GM23338 (cell line): Measurements from ENCODE around the gene RBM34. TPM values are rescaled to one million over a fixed set of nuclear protein-coding genes. Genes with fewer than 3 reads are reported as not detected.
A peak's percentile ranks its signal among the peaks of the same experiment; 100 is the strongest.

ENCODE experiments used
- ATAC-seq: fragments of 200-7000 bp; cut with Tn5 transposase; 3 replicates; pipeline ENCODE4 v1.9.1; 2020
- DNase-seq: peaks from one replicate; pipeline ENCODE4 v3.0.0-alpha.2; 2015; ENCODE audit warnings: low spot score
- H2AFZ ChIP-seq: fragments of 200-600 bp; sonication (generic); 2 replicates; pipeline ENCODE4 v1.8.0; 2016; ENCODE audit warnings: antibody characterized with exemption, mild to moderate bottlenecking, moderate library complexity
- H3F3A ChIP-seq: fragments of 200-600 bp; sonication (generic); replicated peaks from 2 replicates; pipeline ENCODE4 v1.8.0; 2017; ENCODE audit warnings: antibody characterized with exemption, mixed run types, low read depth
- H3K27ac ChIP-seq: fragments of 200-600 bp; sonication (generic); 2 replicates; pipeline ENCODE4 v1.6.1; 2016; ENCODE audit warnings: low read depth
- H3K27me3 ChIP-seq: fragments of 200-600 bp; sonication (generic); 2 replicates; pipeline ENCODE4 v1.8.0; 2016; ENCODE audit warnings: mild to moderate bottlenecking, mixed run types, moderate library complexity; ENCODE audit not compliant: insufficient read depth
- H3K36me3 ChIP-seq: fragments of 200-600 bp; sonication (generic); 2 replicates; pipeline ENCODE4 v1.8.0; 2016; ENCODE audit warnings: mild to moderate bottlenecking; ENCODE audit not compliant: insufficient read depth
- H3K4me1 ChIP-seq: fragments of 200-600 bp; sonication (generic); 2 replicates; pipeline ENCODE4 v1.8.0; 2016; ENCODE audit warnings: mild to moderate bottlenecking, moderate library complexity; ENCODE audit not compliant: insufficient read depth
- H3K4me2 ChIP-seq: fragments of 200-600 bp; sonication (generic); 2 replicates; pipeline ENCODE4 v1.7.1; 2017; ENCODE audit warnings: mixed run types
- H3K4me3 ChIP-seq: fragments of 200-600 bp; sonication (generic); 2 replicates; pipeline ENCODE4 v1.6.1; 2016; ENCODE audit warnings: mixed run types
- H3K79me2 ChIP-seq: fragments of 200-600 bp; sonication (generic); replicated peaks from 2 replicates; pipeline ENCODE4 v1.8.0; 2017; ENCODE audit warnings: mild to moderate bottlenecking; ENCODE audit not compliant: insufficient read depth
- H3K9me2 ChIP-seq: fragments of 200-600 bp; sonication (generic); 2 replicates; pipeline ENCODE4 v1.8.0; 2017; ENCODE audit not compliant: insufficient read depth
- H4K20me1 ChIP-seq: fragments of 200-600 bp; sonication (generic); replicated peaks from 2 replicates; pipeline ENCODE4 v1.8.0; 2017; ENCODE audit warnings: mild to moderate bottlenecking; ENCODE audit not compliant: insufficient read depth
- H3K27ac Mint-ChIP-seq: 2 replicates; pipeline ENCODE4 v1.8.0; 2020; ENCODE audit warnings: inconsistent platforms, mild to moderate bottlenecking, moderate library complexity, mixed read lengths
- H3K27me3 Mint-ChIP-seq: 3 replicates; pipeline ENCODE4 v1.8.0; 2022; ENCODE audit warnings: low read depth, mild to moderate bottlenecking, moderate library complexity, mixed read lengths, inconsistent platforms; ENCODE audit not compliant: insufficient read depth, poor library complexity
- H3K36me3 Mint-ChIP-seq: 3 replicates; pipeline ENCODE4 v1.8.0; 2021; ENCODE audit warnings: low read depth, mild to moderate bottlenecking, inconsistent platforms, moderate library complexity, mixed read lengths
- H3K4me1 Mint-ChIP-seq: 3 replicates; pipeline ENCODE4 v1.8.0; 2020; ENCODE audit warnings: mild to moderate bottlenecking, inconsistent platforms, mixed read lengths
- H3K4me3 Mint-ChIP-seq: 3 replicates; pipeline ENCODE4 v1.8.0; 2021; ENCODE audit warnings: moderate library complexity, mild to moderate bottlenecking, inconsistent platforms, mixed read lengths
- H3K9me3 Mint-ChIP-seq: 3 replicates; pipeline ENCODE4 v1.8.0; 2020; ENCODE audit warnings: moderate library complexity, mild to moderate bottlenecking, inconsistent platforms, mixed read lengths
- EZH2 ChIP-seq: fragments of 200-600 bp; sonication (generic); IDR thresholded peaks from one replicate; pipeline ENCODE4 v1.8.0; 2017; ENCODE audit warnings: antibody characterized with exemption, mild to moderate bottlenecking, low read depth; ENCODE audit not compliant: unreplicated experiment
- EZH2phosphoT487 ChIP-seq: fragments of 200-600 bp; sonication (generic); IDR thresholded peaks from one replicate; pipeline ENCODE4 v1.8.1; 2018; ENCODE audit warnings: antibody characterized with exemption; ENCODE audit not compliant: unreplicated experiment
- JUNB ChIP-seq: IDR thresholded peaks from one replicate; pipeline ENCODE4 v1.6.1; 2016; ENCODE audit warnings: antibody characterized with exemption; ENCODE audit not compliant: unreplicated experiment
- POLR2AphosphoS5 ChIP-seq: IDR thresholded peaks from 2 replicates; pipeline ENCODE4 v1.6.1; 2016; ENCODE audit warnings: antibody characterized with exemption, low read depth
- STAT1 ChIP-seq: IDR thresholded peaks from one replicate; pipeline ENCODE4 v1.6.1; 2016; ENCODE audit warnings: antibody characterized with exemption; ENCODE audit not compliant: unreplicated experiment
- polyA plus RNA-seq: library from polyadenylated mRNA; unstranded; fragments of >200 nt; fragmentation: Nextera tagmentation; extraction: Ambion mirVana; gene quantifications from 2 replicates; pipeline ENCODE4 v1.2.1, GENCODE V29; 2016
- total RNA-seq: library from RNA; depleted of rRNA; stranded (reverse); fragments of >200 nt; shearing (Covaris generic); gene quantifications from 2 replicates; pipeline ENCODE4 v1.2.3, GENCODE V29; 2014
- TF ChIP-seq, protein P1 (sequence below): IDR thresholded peaks from one replicate; pipeline ENCODE4 v1.6.1; 2018; ENCODE audit warnings: antibody characterized with exemption; ENCODE audit not compliant: unreplicated experiment
- TF ChIP-seq, protein P2 (sequence below), 2 experiments: fragments of 200-600 bp in 1 of 2; sonication (generic) in 1 of 2; conservative IDR thresholded peaks; 2 replicates each; pipeline versions ENCODE4 v1.5.1 to v1.6.1; 2016 to 2017; ENCODE audit warnings: antibody characterized with exemption in 2 of 2, low read depth in 2 of 2, mild to moderate bottlenecking in 2 of 2, moderate library complexity in 1 of 2
- TF ChIP-seq, protein P3 (sequence below): fragments of 250-450 bp; sonication (Bioruptor Pico); IDR thresholded peaks from 2 replicates; pipeline ENCODE4 v1.5.0; 2020; ENCODE audit warnings: mild to moderate bottlenecking, moderate library complexity

The RBM34 gene
- total and polyA plus RNA-seq, 2 experiments from 2014 or later, result 51.8 to 177 TPM

DNA sequence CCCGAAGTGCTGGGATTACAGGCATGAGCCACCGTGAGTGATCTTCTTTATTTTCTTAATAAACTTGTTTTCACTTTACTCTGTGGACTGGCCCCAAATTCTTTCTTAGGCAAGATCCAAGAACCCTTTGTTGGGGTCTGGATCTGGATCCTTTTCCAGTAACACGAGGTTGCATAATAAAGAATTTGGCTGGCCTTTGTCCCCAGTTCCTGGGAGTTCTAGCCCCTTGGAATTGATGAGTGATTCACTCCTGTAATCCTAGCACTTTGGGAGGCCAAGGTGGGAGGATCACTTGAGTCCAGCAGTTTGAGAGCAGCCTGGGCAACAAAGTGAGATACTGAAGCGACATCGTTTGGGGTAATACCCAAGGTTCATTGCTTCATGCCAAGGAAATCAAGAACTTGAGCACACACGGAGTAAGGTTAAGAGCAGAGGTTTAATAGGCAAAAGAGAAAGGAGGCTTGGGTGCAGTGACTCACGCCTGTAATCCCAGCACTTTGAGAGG, 30.2 kb downstream of the RBM34 start:
- peak overlapping the region; percentile 61; the same call in 1 of the 2 replicates for H3K27ac ChIP-seq
- H3K27me3 Mint-ChIP-seq, result peaks cover 15% of the 10 kb centered on the region
- H3K79me2 ChIP-seq, result peaks cover 28% of the 10 kb centered on the region
- H3K27ac Mint-ChIP-seq, result no peak overlapping the region
- H3K4me3 ChIP-seq, result no peak overlapping the region
- DNase-seq (no peak), ATAC-seq (no peak)
- TF ChIP-seq STAT1 (no peak), JUNB (no peak), POLR2AphosphoS5 (no peak), EZH2phosphoT487 (no peak)
- TF ChIP-seq, protein P1, sequence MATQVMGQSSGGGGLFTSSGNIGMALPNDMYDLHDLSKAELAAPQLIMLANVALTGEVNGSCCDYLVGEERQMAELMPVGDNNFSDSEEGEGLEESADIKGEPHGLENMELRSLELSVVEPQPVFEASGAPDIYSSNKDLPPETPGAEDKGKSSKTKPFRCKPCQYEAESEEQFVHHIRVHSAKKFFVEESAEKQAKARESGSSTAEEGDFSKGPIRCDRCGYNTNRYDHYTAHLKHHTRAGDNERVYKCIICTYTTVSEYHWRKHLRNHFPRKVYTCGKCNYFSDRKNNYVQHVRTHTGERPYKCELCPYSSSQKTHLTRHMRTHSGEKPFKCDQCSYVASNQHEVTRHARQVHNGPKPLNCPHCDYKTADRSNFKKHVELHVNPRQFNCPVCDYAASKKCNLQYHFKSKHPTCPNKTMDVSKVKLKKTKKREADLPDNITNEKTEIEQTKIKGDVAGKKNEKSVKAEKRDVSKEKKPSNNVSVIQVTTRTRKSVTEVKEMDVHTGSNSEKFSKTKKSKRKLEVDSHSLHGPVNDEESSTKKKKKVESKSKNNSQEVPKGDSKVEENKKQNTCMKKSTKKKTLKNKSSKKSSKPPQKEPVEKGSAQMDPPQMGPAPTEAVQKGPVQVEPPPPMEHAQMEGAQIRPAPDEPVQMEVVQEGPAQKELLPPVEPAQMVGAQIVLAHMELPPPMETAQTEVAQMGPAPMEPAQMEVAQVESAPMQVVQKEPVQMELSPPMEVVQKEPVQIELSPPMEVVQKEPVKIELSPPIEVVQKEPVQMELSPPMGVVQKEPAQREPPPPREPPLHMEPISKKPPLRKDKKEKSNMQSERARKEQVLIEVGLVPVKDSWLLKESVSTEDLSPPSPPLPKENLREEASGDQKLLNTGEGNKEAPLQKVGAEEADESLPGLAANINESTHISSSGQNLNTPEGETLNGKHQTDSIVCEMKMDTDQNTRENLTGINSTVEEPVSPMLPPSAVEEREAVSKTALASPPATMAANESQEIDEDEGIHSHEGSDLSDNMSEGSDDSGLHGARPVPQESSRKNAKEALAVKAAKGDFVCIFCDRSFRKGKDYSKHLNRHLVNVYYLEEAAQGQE, result no peak
- TF ChIP-seq, protein P2, sequence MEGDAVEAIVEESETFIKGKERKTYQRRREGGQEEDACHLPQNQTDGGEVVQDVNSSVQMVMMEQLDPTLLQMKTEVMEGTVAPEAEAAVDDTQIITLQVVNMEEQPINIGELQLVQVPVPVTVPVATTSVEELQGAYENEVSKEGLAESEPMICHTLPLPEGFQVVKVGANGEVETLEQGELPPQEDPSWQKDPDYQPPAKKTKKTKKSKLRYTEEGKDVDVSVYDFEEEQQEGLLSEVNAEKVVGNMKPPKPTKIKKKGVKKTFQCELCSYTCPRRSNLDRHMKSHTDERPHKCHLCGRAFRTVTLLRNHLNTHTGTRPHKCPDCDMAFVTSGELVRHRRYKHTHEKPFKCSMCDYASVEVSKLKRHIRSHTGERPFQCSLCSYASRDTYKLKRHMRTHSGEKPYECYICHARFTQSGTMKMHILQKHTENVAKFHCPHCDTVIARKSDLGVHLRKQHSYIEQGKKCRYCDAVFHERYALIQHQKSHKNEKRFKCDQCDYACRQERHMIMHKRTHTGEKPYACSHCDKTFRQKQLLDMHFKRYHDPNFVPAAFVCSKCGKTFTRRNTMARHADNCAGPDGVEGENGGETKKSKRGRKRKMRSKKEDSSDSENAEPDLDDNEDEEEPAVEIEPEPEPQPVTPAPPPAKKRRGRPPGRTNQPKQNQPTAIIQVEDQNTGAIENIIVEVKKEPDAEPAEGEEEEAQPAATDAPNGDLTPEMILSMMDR (conservative IDR thresholded peaks at IDR 0.05; ENCODE audit: low read depth in 2 of 2), result no peak
- no peaks in the 10 kb centered on the region for H3K9me2 ChIP-seq
- H3K4me3 Mint-ChIP-seq, result no peak overlapping the region
- H3K36me3 ChIP-seq, result peaks cover 21% of the 10 kb centered on the region
- H3K4me1 ChIP-seq, result peaks cover 17% of the 10 kb centered on the region
- peaks cover 18% of the 10 kb centered on the region for H4K20me1 ChIP-seq
- no peaks in the 10 kb centered on the region; the same call in 2 of the 3 replicates for H3K9me3 Mint-ChIP-seq
- H3F3A ChIP-seq, result 0 out of 2 replicates have a peak, but pooled peaks cover 6% of the 10 kb centered on the region
- peaks cover 15% of the 10 kb centered on the region; the same call in 2 of the 3 replicates for H3K4me1 Mint-ChIP-seq
- no peaks in the 10 kb centered on the region for H3K27me3 ChIP-seq
- no peak overlapping the region for H3K4me2 ChIP-seq
- peaks cover 69% of the 10 kb centered on the region for H3K36me3 Mint-ChIP-seq
- no peak overlapping the region for H2AFZ ChIP-seq

DNA sequence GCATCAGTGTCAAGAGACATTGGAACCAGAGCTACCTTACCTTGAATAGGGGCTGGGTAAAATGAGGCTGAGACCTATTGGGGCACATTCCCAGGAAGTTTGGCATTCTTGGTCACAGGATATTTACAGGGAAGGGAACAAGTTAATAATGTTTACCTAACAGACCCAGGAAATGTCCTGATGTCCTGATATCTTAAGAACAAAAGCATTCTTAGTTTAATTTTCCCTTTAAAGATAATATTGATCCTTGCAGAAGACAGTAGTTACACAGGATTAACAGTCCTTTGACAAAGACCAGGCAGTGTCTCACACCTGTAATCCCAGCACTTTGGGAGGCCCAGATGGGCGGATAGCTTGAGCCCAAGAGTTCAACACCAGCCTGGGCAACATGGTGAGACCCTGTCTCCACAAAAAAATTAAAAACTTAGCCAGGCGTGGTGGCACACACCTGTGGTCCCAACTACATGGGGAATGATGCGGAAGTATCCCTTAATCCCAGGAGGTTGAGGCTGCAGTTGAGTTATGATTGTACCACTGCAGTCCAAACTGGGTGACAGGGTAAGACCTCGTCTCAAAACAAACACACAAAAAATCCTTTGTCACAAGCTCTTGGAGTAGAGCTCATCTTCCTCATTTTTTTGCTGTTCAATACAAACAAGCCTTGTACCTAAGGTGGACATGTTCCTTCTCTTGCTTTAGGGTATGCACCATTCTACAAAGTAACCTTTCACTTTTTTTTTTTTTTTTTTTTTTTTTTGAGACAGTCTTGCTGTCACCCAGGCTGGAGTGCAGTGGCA, 31.1 kb downstream of the RBM34 start:
- H3K4me1 Mint-ChIP-seq, result peaks cover 15% of the 10 kb centered on the region; the same call in 2 of the 3 replicates
- H3K4me3 ChIP-seq, result no peak overlapping the region
- H3K27ac ChIP-seq, result peak overlapping the region; percentile 95; the same call in 1 of the 2 replicates
- 0 out of 2 replicates have a peak, but pooled peaks cover 6% of the 10 kb centered on the region for H3F3A ChIP-seq
- peak overlapping the region; percentile 81 for H3K27ac Mint-ChIP-seq
- peaks cover 37% of the 10 kb centered on the region for H3K79me2 ChIP-seq
- no peaks in the 10 kb centered on the region for H3K27me3 ChIP-seq
- DNase-seq (peak; percentile 72), ATAC-seq (no peak; the same call in 1 of the 3 replicates)
- H3K4me2 ChIP-seq, result no peak overlapping the region
- H2AFZ ChIP-seq, result no peak overlapping the region
- H3K9me2 ChIP-seq, result no peaks in the 10 kb centered on the region
- H3K36me3 ChIP-seq, result peaks cover 18% of the 10 kb centered on the region; the same call in 1 of the 2 replicates
- peaks cover 17% of the 10 kb centered on the region for H3K4me1 ChIP-seq
- H3K9me3 Mint-ChIP-seq, result no peaks in the 10 kb centered on the region; the same call in 2 of the 3 replicates
- H3K4me3 Mint-ChIP-seq, result peak overlapping the region; percentile 100
- H4K20me1 ChIP-seq, result peaks cover 27% of the 10 kb centered on the region
- peaks cover 69% of the 10 kb centered on the region for H3K36me3 Mint-ChIP-seq
- peaks cover 17% of the 10 kb centered on the region for H3K27me3 Mint-ChIP-seq
- TF ChIP-seq, protein P3, sequence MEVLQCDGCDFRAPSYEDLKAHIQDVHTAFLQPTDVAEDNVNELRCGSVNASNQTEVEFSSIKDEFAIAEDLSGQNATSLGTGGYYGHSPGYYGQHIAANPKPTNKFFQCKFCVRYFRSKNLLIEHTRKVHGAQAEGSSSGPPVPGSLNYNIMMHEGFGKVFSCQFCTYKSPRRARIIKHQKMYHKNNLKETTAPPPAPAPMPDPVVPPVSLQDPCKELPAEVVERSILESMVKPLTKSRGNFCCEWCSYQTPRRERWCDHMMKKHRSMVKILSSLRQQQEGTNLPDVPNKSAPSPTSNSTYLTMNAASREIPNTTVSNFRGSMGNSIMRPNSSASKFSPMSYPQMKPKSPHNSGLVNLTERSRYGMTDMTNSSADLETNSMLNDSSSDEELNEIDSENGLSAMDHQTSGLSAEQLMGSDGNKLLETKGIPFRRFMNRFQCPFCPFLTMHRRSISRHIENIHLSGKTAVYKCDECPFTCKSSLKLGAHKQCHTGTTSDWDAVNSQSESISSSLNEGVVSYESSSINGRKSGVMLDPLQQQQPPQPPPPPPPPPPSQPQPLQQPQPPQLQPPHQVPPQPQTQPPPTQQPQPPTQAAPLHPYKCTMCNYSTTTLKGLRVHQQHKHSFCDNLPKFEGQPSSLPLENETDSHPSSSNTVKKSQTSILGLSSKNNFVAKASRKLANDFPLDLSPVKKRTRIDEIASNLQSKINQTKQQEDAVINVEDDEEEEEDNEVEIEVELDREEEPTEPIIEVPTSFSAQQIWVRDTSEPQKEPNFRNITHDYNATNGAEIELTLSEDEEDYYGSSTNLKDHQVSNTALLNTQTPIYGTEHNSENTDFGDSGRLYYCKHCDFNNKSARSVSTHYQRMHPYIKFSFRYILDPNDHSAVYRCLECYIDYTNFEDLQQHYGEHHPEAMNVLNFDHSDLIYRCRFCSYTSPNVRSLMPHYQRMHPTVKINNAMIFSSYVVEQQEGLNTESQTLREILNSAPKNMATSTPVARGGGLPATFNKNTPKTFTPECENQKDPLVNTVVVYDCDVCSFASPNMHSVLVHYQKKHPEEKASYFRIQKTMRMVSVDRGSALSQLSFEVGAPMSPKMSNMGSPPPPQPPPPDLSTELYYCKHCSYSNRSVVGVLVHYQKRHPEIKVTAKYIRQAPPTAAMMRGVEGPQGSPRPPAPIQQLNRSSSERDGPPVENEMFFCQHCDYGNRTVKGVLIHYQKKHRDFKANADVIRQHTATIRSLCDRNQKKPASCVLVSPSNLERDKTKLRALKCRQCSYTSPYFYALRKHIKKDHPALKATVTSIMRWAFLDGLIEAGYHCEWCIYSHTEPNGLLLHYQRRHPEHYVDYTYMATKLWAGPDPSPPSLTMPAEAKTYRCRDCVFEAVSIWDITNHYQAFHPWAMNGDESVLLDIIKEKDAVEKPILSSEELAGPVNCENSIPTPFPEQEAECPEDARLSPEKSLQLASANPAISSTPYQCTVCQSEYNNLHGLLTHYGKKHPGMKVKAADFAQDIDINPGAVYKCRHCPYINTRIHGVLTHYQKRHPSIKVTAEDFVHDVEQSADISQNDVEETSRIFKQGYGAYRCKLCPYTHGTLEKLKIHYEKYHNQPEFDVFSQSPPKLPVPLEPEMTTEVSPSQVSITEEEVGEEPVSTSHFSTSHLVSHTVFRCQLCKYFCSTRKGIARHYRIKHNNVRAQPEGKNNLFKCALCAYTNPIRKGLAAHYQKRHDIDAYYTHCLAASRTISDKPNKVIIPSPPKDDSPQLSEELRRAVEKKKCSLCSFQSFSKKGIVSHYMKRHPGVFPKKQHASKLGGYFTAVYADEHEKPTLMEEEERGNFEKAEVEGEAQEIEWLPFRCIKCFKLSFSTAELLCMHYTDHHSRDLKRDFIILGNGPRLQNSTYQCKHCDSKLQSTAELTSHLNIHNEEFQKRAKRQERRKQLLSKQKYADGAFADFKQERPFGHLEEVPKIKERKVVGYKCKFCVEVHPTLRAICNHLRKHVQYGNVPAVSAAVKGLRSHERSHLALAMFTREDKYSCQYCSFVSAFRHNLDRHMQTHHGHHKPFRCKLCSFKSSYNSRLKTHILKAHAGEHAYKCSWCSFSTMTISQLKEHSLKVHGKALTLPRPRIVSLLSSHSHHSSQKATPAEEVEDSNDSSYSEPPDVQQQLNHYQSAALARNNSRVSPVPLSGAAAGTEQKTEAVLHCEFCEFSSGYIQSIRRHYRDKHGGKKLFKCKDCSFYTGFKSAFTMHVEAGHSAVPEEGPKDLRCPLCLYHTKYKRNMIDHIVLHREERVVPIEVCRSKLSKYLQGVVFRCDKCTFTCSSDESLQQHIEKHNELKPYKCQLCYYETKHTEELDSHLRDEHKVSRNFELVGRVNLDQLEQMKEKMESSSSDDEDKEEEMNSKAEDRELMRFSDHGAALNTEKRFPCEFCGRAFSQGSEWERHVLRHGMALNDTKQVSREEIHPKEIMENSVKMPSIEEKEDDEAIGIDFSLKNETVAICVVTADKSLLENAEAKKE (CRISPR knock-in tag), result no peak
- no peak for TF ChIP-seq EZH2
- 0 out of 2 replicates have a peak, but pooled peaks have one; percentile 8 for TF ChIP-seq POLR2AphosphoS5
